Measurements from ENCODE around the gene KCTD21.

KCTD21 gene

DNA sequence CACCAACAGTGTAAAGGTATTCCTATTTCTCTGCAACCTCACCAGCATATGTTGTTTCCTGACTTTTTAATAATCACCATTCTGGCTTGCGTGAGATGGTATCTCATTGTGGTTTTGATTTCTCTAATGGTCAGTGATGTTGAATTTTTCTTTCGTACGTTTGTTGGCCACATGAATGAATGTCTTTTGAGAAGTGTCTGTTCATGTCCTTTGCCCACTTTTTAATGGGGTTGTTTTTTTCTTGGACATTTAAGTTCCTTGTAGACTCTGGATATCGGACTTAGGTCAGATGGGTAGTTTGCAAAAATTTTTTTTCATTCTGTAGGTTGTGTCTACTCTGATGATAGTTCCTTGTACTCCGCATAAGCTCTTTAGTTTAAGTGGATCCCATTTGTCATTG lies 23.1 kb upstream of the KCTD21 start:
- H3K27me3 ChIP-seq (replicated peaks): no peaks in the 10 kb centered on the region
- peaks cover 75% of the 10 kb centered on the region for H3K36me3 ChIP-seq (replicated peaks)
- DNase-seq: no peak
- no peak overlapping the region for H3K27ac ChIP-seq
- TF ChIP-seq, protein P1, sequence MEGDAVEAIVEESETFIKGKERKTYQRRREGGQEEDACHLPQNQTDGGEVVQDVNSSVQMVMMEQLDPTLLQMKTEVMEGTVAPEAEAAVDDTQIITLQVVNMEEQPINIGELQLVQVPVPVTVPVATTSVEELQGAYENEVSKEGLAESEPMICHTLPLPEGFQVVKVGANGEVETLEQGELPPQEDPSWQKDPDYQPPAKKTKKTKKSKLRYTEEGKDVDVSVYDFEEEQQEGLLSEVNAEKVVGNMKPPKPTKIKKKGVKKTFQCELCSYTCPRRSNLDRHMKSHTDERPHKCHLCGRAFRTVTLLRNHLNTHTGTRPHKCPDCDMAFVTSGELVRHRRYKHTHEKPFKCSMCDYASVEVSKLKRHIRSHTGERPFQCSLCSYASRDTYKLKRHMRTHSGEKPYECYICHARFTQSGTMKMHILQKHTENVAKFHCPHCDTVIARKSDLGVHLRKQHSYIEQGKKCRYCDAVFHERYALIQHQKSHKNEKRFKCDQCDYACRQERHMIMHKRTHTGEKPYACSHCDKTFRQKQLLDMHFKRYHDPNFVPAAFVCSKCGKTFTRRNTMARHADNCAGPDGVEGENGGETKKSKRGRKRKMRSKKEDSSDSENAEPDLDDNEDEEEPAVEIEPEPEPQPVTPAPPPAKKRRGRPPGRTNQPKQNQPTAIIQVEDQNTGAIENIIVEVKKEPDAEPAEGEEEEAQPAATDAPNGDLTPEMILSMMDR (IDR thresholded peaks at IDR 0.05; ENCODE audit: low read depth, low read length, missing control alignments): no peak
- in situ Hi-C loops (cut with HindIII; ENCODE audit: low pct_ligation_motif_present, low sequenced_read_pairs): no loop called here
- H3K4me3 ChIP-seq (ENCODE audit: low read depth, low read length): no peak overlapping the region

DNA sequence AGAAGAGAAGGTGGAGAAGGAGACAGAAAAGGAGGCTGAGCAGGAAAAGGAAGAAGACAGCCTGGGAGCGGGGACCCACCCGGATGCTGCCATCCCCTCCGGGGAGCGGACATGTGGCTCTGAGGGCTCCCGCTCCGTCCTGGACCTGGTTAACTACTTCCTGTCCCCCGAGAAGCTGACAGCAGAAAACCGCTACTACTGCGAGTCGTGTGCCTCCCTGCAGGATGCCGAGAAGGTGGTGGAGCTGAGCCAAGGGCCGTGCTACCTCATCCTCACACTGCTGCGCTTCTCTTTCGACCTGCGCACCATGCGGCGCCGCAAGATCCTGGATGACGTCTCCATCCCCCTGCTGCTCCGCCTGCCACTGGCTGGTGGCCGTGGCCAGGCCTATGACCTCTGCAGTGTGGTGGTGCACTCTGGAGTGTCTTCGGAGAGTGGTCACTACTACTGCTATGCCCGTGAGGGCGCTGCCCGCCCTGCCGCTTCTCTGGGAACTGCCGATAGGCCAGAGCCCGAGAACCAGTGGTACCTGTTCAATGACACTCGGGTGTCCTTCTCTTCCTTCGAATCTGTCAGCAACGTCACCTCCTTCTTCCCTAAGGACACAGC lies 21.7 kb upstream of the KCTD21 start:
- in situ Hi-C loops (cut with HindIII; ENCODE audit: low pct_ligation_motif_present, low sequenced_read_pairs): no loop called here
- TF ChIP-seq, protein P1 (IDR thresholded peaks at IDR 0.05; ENCODE audit: low read depth, low read length, missing control alignments): no peak

DNA sequence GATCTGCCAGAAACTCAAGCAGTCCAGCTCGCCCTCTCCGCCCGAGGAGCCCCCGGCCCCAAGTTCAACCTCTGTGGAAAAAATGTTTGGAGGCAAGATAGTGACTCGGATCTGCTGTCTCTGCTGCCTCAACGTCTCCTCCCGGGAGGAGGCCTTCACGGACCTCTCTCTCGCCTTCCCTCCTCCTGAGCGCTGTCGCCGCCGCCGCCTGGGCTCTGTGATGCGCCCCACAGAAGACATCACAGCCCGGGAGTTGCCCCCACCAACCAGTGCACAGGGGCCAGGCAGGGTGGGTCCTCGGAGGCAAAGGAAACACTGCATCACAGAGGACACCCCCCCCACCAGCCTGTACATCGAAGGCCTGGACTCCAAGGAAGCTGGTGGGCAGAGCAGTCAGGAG lies 21.1 kb upstream of the KCTD21 start:
- no peak overlapping the region for H3K27ac ChIP-seq
- no peaks in the 10 kb centered on the region for H3K27me3 ChIP-seq (replicated peaks)
- H3K36me3 ChIP-seq (replicated peaks): peaks cover 75% of the 10 kb centered on the region
- DNase-seq: no peak
- in situ Hi-C loops (cut with HindIII; ENCODE audit: low pct_ligation_motif_present, low sequenced_read_pairs): no loop called here
- H3K4me3 ChIP-seq (ENCODE audit: low read depth, low read length): no peak overlapping the region
- TF ChIP-seq, protein P1 (IDR thresholded peaks at IDR 0.05; ENCODE audit: low read depth, low read length, missing control alignments): no peak

More for the DNA sequence above, 21.7 kb upstream of the KCTD21 start:
- Histone ChIP-seq H3K27me3 (replicated peaks) (no peaks in the 10 kb centered on the region), H3K36me3 (replicated peaks) (peaks cover 76% of the 10 kb centered on the region), H3K4me3 (ENCODE audit: low read depth, low read length) (no peak overlapping the region), H3K27ac (no peak overlapping the region)
- DNase-seq: no peak

DNA sequence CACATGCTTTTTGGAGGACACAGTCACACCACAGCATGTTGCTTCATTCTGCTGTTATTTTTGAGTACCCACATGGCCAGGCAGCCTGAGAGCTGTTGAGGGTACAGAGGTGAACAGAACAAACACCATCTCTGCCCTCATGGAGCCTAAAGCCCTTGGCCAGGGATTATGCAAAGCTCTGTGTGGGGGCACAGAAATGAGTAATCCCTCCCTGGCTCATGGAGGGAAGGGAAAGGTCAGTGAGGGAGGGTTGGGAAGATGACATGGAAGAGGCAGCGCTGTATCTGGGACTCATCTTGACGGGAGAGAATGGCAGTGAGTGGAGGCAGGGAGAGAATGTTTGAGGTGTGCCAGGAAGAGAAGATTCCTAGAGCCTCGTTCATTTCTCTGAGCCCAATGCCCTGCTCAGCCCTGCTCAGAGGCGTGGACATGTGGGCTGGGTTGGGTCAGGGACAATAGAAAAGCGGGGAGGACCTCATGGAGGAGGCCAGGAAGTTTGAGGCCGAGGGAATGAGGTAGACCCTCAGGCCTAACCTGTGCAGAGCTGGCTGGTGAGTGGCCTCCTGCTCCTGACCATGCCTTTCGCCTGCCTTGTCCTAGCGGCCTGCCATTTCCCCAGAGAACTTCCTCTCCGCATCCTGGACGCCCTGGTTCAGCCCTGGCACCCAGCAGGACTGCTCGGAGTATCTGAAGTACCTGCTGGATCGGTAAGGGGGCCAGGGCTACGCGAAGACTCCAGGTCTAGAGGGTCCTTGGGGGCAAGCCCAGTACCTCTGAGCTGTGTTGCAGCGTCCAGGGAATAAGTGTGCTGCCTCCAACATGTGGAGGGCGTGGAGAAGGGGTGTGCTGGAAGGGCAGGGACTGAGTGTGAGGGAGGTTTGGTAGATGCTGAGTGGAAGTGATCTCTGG lies 20.1 kb upstream of the KCTD21 start:
- in situ Hi-C loops (cut with HindIII; ENCODE audit: low pct_ligation_motif_present, low sequenced_read_pairs): no loop called here
- Histone ChIP-seq H3K27me3 (replicated peaks) (no peaks in the 10 kb centered on the region), H3K4me3 (ENCODE audit: low read depth, low read length) (no peak overlapping the region), H3K27ac (no peak overlapping the region), H3K36me3 (replicated peaks) (peaks cover 71% of the 10 kb centered on the region)
- DNase-seq: no peak
- TF ChIP-seq, protein P1 (IDR thresholded peaks at IDR 0.05; ENCODE audit: low read depth, low read length, missing control alignments): no peak

DNA sequence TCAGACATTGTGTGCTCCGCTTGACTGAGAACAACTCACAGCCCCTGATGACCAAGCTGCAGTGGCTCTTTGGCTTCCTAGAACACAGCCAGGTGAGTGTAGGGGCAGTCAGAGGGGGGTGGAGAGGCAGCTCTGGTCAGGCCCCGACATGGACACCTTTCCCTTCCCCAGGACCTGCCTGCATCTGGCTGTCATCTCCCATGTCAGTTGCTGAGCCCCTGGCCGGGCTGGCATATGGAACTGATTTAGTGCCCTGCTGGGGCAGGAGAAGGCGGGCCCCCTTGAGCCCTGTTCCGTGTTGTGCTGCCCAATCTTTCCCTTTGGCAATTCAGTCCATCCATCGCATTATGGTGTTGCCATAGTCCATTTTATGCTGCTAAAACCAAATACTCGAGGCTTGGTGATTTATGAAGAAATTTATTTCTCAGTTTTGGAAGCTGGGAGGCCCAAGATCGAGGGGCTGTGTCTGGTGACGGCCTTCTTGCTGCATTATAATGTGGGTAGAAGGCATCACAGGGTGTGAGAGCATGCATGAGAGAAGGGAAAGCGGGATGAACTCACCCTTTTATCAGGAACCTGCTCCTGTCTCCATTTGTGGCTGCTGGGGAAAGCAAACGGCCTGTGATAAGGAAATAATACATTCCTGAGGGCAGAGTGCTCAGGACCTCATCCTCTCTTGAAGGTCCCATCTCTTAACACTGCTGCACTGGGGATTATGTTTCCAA lies 19.3 kb upstream of the KCTD21 start:
- DNase-seq: no peak
- H3K36me3 ChIP-seq (replicated peaks): peaks cover 66% of the 10 kb centered on the region
- no peak overlapping the region for H3K4me3 ChIP-seq (ENCODE audit: low read depth, low read length)
- H3K27me3 ChIP-seq (replicated peaks): no peaks in the 10 kb centered on the region
- no peak overlapping the region for H3K27ac ChIP-seq
- TF ChIP-seq, protein P1 (IDR thresholded peaks at IDR 0.05; ENCODE audit: low read depth, low read length, missing control alignments): no peak
- in situ Hi-C loops (cut with HindIII; ENCODE audit: low pct_ligation_motif_present, low sequenced_read_pairs): no loop called here
